Measurements from ENCODE around the gene BCL11A.

Gene BCL11A

DNA sequence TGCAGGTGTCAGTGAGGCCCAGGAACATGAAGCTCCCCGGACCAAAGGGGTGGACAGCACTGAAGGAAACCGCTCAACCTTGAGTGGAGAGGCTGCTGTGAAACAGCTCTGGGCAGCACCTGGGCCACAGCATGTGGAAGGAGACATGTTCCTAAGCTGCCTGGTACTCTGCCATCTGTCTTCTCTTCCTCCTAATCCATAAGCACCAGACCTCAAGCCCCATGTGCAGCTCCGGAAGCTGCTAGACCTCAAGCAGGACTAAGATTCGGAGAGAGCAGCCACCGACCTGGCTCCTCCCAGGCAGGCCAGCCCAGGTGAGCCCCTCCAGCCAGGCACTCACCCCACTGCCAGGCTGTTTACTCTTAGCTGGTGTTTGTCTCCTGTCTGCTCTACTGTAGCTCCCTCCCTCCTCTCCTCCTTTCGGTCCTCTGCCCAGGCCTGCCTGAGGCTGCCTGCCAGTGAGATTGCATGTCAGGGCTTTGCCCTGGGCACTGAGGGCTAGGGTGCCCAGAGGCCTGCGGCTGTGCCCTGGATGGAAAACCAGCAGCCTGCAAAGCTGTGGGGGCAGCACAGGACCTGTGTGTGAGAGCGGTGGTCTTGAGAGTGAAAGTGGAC, 53.7 kb downstream of the BCL11A start:
- Histone ChIP-seq H3K9me3 (ENCODE audit: control insufficient read depth, low read length) (no peaks in the 10 kb centered on the region), H3K4me1 (ENCODE audit: control insufficient read depth, insufficient read depth, low read length, poor library complexity, severe bottlenecking) (no peaks in the 10 kb centered on the region), H3K27ac (ENCODE audit: insufficient read depth, low read length, poor library complexity, severe bottlenecking) (no peak overlapping the region), H3K4me3 (ENCODE audit: insufficient read depth, low read depth, low read length, poor library complexity, severe bottlenecking) (no peak overlapping the region), H3K27me3 (replicated peaks; ENCODE audit: control insufficient read depth, insufficient read depth, low read length, poor library complexity, severe bottlenecking) (peaks cover 4% of the 10 kb centered on the region), H3K36me3 (ENCODE audit: control insufficient read depth, insufficient read depth, low read length) (no peaks in the 10 kb centered on the region)
- DNase-seq = no peak

DNA sequence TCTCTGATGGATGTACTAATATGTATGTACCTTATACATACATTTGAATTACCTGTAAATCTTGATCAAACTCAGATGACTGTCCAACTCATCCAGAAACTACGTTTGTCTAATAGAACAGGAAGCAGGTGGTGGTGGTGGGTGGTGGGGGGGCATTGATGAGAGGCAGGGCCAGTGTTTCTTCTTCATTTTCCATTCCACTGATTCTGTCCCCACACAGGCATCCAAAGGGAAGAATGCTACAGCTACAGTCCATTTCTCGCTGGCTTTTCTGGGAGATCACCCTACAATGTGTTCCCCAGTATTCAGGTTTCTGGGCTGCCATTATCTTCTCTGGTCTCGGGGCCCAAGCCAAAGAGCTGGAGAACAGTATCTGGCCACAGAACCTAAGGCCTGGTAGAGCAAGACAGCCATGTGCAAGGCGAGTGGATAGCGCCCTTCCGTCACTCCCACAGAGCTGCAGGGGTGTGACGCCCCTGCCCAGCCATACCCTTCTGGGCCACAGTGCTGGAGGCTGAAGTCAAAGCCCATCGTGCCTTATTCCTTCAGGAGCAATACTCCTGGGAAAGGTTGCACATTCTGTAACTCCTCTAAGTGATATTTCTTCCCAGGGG, 54.5 kb downstream of the BCL11A start:
- no peaks in the 10 kb centered on the region for H3K4me1 ChIP-seq (ENCODE audit: control insufficient read depth, insufficient read depth, low read length, poor library complexity, severe bottlenecking)
- no peaks in the 10 kb centered on the region for H3K9me3 ChIP-seq (ENCODE audit: control insufficient read depth, low read length)
- no peak overlapping the region for H3K27ac ChIP-seq (ENCODE audit: insufficient read depth, low read length, poor library complexity, severe bottlenecking)
- no peaks in the 10 kb centered on the region for H3K36me3 ChIP-seq (ENCODE audit: control insufficient read depth, insufficient read depth, low read length)
- no peak overlapping the region for H3K4me3 ChIP-seq (ENCODE audit: insufficient read depth, low read depth, low read length, poor library complexity, severe bottlenecking)
- DNase-seq = no peak
- H3K27me3 ChIP-seq (replicated peaks; ENCODE audit: control insufficient read depth, insufficient read depth, low read length, poor library complexity, severe bottlenecking) = peaks cover under 1% of the 10 kb centered on the region

DNA sequence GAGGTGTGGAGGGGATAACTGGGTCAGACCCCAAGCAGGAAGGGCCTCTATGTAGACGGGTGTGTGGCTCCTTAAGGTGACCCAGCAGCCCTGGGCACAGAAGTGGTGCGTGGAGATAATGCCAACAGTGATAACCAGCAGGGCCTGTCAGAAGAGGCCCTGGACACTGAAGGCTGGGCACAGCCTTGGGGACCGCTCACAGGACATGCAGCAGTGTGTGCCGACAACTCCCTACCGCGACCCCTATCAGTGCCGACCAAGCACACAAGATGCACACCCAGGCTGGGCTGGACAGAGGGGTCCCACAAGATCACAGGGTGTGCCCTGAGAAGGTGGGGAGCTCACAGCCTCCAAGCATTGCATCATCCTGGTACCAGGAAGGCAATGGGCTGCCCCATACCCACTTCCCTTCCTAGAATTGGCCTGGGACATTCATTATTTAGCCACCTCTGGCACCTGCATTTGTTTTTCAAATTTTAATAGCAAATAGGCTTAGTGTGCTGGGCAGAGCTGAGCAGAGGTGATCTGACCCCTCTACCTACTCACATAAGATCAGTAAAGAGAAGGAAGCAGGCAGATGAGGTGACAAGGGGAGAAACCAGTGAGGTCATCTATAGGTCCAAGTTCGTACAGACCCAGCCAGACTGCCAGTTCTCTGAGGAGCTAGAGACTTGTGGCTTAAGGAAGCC, 55.2 kb downstream of the BCL11A start:
- Histone ChIP-seq H3K9me3 (ENCODE audit: control insufficient read depth, low read length) (no peaks in the 10 kb centered on the region), H3K36me3 (ENCODE audit: control insufficient read depth, insufficient read depth, low read length) (no peaks in the 10 kb centered on the region), H3K4me3 (ENCODE audit: insufficient read depth, low read depth, low read length, poor library complexity, severe bottlenecking) (no peak overlapping the region), H3K27me3 (replicated peaks; ENCODE audit: control insufficient read depth, insufficient read depth, low read length, poor library complexity, severe bottlenecking) (no peaks in the 10 kb centered on the region), H3K4me1 (ENCODE audit: control insufficient read depth, insufficient read depth, low read length, poor library complexity, severe bottlenecking) (no peaks in the 10 kb centered on the region), H3K27ac (ENCODE audit: insufficient read depth, low read length, poor library complexity, severe bottlenecking) (no peak overlapping the region)
- DNase-seq = no peak

DNA sequence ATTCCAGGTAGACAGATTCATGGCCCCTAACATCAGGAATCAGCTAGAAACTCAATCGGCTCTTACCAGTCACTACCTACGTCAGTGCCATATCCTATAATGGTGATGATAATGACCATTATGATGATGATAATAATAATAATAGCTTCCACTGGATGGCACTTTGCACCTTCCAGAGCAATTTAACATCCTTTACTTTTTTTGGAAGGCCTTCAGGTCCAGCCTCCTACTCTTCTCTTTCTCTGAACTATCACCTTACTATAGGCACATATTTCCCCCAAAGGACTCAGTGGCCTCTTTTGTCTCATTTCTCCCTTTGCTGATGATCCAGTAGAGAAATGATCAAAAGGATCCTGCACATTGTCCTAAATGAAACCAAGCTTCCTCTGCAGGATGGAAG, 56.0 kb downstream of the BCL11A start:
- H3K9me3 ChIP-seq (ENCODE audit: control insufficient read depth, low read length) = no peaks in the 10 kb centered on the region
- H3K36me3 ChIP-seq (ENCODE audit: control insufficient read depth, insufficient read depth, low read length) = no peaks in the 10 kb centered on the region
- H3K4me3 ChIP-seq (ENCODE audit: insufficient read depth, low read depth, low read length, poor library complexity, severe bottlenecking) = no peak overlapping the region
- no peaks in the 10 kb centered on the region for H3K4me1 ChIP-seq (ENCODE audit: control insufficient read depth, insufficient read depth, low read length, poor library complexity, severe bottlenecking)
- H3K27me3 ChIP-seq (replicated peaks; ENCODE audit: control insufficient read depth, insufficient read depth, low read length, poor library complexity, severe bottlenecking) = no peaks in the 10 kb centered on the region
- no peak for DNase-seq
- no peak overlapping the region for H3K27ac ChIP-seq (ENCODE audit: insufficient read depth, low read length, poor library complexity, severe bottlenecking)

DNA sequence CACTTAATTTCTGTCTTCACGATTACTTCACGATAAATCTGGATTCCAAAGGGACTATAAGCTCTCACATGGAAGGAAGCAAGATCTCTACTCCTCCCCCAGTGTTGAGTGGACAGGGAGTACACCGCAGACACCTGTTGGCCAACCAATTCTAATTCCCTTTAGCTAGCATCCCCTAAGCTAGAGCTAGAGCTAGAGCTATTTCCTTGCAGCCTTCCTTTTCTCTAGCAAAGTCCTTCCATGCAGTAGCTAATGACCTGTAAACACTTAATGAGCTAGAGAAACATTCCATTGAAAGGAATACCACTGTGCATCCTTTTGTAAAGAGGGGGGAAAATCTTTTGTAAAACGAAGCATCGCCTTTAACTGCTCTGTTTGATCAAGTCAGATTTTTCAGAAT, 56.5 kb downstream of the BCL11A start:
- Histone ChIP-seq H3K4me1 (ENCODE audit: control insufficient read depth, insufficient read depth, low read length, poor library complexity, severe bottlenecking) (no peaks in the 10 kb centered on the region), H3K27ac (ENCODE audit: insufficient read depth, low read length, poor library complexity, severe bottlenecking) (no peak overlapping the region), H3K36me3 (ENCODE audit: control insufficient read depth, insufficient read depth, low read length) (no peaks in the 10 kb centered on the region), H3K9me3 (ENCODE audit: control insufficient read depth, low read length) (no peaks in the 10 kb centered on the region), H3K27me3 (replicated peaks; ENCODE audit: control insufficient read depth, insufficient read depth, low read length, poor library complexity, severe bottlenecking) (no peaks in the 10 kb centered on the region), H3K4me3 (ENCODE audit: insufficient read depth, low read depth, low read length, poor library complexity, severe bottlenecking) (no peak overlapping the region)
- DNase-seq = no peak

DNA sequence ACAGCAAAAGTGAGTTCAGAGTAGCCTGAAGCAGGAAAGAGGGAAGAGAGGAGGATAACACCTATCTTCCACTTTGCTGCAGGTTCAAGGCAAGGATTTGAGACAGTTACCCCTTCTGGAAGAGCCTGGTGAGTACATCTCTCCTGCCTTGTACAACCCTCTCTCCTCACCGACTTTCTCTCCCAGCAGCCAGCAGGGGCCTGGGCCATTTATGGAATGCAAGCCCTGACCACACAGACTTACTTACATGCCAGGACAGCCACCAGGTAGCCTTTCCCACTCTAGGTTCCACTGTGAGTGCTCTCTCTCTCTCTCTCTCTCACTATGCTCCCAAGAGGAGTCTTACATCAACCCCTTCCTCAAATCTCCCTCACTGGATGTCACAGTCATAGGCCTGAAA, 57.0 kb downstream of the BCL11A start:
- Histone ChIP-seq H3K4me1 (ENCODE audit: control insufficient read depth, insufficient read depth, low read length, poor library complexity, severe bottlenecking) (no peaks in the 10 kb centered on the region), H3K9me3 (ENCODE audit: control insufficient read depth, low read length) (no peaks in the 10 kb centered on the region), H3K27ac (ENCODE audit: insufficient read depth, low read length, poor library complexity, severe bottlenecking) (no peak overlapping the region), H3K4me3 (ENCODE audit: insufficient read depth, low read depth, low read length, poor library complexity, severe bottlenecking) (no peak overlapping the region), H3K36me3 (ENCODE audit: control insufficient read depth, insufficient read depth, low read length) (no peaks in the 10 kb centered on the region), H3K27me3 (replicated peaks; ENCODE audit: control insufficient read depth, insufficient read depth, low read length, poor library complexity, severe bottlenecking) (no peaks in the 10 kb centered on the region)
- no peak for DNase-seq

DNA sequence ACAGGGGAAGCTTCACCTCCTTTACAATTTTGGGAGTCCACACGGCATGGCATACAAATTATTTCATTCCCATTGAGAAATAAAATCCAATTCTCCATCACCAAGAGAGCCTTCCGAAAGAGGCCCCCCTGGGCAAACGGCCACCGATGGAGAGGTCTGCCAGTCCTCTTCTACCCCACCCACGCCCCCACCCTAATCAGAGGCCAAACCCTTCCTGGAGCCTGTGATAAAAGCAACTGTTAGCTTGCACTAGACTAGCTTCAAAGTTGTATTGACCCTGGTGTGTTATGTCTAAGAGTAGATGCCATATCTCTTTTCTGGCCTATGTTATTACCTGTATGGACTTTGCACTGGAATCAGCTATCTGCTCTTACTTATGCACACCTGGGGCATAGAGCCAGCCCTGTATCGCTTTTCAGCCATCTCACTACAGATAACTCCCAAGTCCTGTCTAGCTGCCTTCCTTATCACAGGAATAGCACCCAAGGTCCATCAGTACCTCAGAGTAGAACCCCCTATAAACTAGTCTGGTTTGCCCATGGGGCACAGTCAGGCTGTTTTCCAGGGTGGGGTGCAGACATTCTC, 58.3 kb downstream of the BCL11A start:
- H3K36me3 ChIP-seq (ENCODE audit: control insufficient read depth, insufficient read depth, low read length) = no peaks in the 10 kb centered on the region
- DNase-seq = no peak
- no peak overlapping the region for H3K4me3 ChIP-seq (ENCODE audit: insufficient read depth, low read depth, low read length, poor library complexity, severe bottlenecking)
- no peaks in the 10 kb centered on the region for H3K4me1 ChIP-seq (ENCODE audit: control insufficient read depth, insufficient read depth, low read length, poor library complexity, severe bottlenecking)
- no peaks in the 10 kb centered on the region for H3K27me3 ChIP-seq (replicated peaks; ENCODE audit: control insufficient read depth, insufficient read depth, low read length, poor library complexity, severe bottlenecking)
- H3K27ac ChIP-seq (ENCODE audit: insufficient read depth, low read length, poor library complexity, severe bottlenecking) = no peak overlapping the region
- no peaks in the 10 kb centered on the region for H3K9me3 ChIP-seq (ENCODE audit: control insufficient read depth, low read length)

DNA sequence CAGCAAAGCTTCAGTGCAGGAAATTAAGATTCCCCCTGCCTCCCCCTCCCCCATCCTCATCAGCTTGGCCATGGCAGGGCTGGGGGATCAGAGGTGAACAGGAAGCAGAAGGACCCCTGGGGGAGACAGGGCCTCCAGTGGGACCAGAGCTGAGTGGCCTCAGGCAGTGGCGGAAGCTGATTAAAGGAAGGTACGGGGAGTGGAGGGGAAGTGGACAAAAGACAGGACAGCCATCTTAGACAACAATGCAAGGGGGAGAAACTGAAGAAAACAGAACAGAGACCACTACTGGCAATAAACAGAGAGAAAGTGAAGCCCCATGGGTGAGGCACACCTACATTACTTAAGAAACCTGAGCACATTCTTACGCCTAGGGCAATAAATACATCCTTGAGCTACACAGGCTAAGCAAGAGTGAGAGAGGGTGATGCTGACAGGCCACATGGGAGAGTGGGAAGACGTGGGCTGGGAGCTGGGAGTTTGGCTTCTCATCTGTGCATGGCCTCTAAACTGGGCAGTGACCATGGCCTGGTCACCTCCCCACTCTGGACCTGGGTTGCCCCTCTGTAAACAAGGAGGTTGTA, 59.6 kb downstream of the BCL11A start:
- H3K4me1 ChIP-seq (ENCODE audit: control insufficient read depth, insufficient read depth, low read length, poor library complexity, severe bottlenecking) = no peaks in the 10 kb centered on the region

DNA sequence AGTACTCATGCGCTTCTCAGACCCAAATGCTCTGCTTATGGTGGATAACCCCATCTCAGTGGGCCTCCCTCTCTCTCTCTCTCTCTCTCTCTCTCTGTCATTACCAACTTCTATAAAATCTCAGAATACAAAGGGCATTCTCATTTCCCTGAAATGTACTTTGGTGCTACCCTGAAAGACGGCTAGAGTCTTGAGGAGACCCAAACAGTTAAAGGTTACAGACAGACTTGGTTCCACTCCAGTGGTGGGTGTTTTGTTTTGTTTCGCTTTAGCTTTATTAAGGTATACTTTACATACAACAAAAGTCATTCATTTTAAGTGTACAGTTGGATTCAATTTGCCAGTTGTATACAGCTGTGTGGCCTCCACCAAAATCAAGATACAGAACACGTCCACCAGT, 60.9 kb downstream of the BCL11A start:
- no peak overlapping the region for H3K4me3 ChIP-seq (ENCODE audit: insufficient read depth, low read depth, low read length, poor library complexity, severe bottlenecking)
- H3K27me3 ChIP-seq (replicated peaks; ENCODE audit: control insufficient read depth, insufficient read depth, low read length, poor library complexity, severe bottlenecking) = no peaks in the 10 kb centered on the region
- H3K4me1 ChIP-seq (ENCODE audit: control insufficient read depth, insufficient read depth, low read length, poor library complexity, severe bottlenecking) = no peaks in the 10 kb centered on the region
- no peaks in the 10 kb centered on the region for H3K36me3 ChIP-seq (ENCODE audit: control insufficient read depth, insufficient read depth, low read length)
- no peak for DNase-seq
- H3K27ac ChIP-seq (ENCODE audit: insufficient read depth, low read length, poor library complexity, severe bottlenecking) = no peak overlapping the region
- no peaks in the 10 kb centered on the region for H3K9me3 ChIP-seq (ENCODE audit: control insufficient read depth, low read length)

More for the DNA sequence above, 59.6 kb downstream of the BCL11A start:
- Histone ChIP-seq H3K27me3 (replicated peaks; ENCODE audit: control insufficient read depth, insufficient read depth, low read length, poor library complexity, severe bottlenecking) (no peaks in the 10 kb centered on the region), H3K9me3 (ENCODE audit: control insufficient read depth, low read length) (no peaks in the 10 kb centered on the region), H3K27ac (ENCODE audit: insufficient read depth, low read length, poor library complexity, severe bottlenecking) (no peak overlapping the region), H3K36me3 (ENCODE audit: control insufficient read depth, insufficient read depth, low read length) (no peaks in the 10 kb centered on the region), H3K4me3 (ENCODE audit: insufficient read depth, low read depth, low read length, poor library complexity, severe bottlenecking) (no peak overlapping the region)
- DNase-seq = no peak

DNA sequence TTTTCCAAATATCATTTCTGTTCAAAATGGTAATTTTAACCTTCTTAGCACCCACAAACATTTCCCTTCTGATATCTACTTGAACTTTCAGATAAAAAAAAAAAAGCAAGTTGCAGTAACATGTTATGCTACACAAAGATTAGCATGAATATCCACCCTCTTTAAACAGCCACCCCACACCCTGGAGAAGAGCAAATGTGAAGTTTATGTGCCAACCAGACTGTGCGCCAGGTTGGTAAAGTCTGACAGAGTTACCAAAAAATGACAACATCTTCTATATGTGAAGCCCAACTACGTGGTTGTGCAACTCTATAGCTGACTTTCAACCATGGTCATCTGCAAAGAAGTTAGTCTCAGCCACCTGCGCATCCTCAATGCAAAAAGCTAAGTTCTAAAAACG, 62.6 kb downstream of the BCL11A start:
- no peak overlapping the region for H3K4me3 ChIP-seq (ENCODE audit: insufficient read depth, low read depth, low read length, poor library complexity, severe bottlenecking)
- H3K4me1 ChIP-seq (ENCODE audit: control insufficient read depth, insufficient read depth, low read length, poor library complexity, severe bottlenecking) = no peaks in the 10 kb centered on the region
- H3K36me3 ChIP-seq (ENCODE audit: control insufficient read depth, insufficient read depth, low read length) = no peaks in the 10 kb centered on the region
- no peak for DNase-seq
- H3K27me3 ChIP-seq (replicated peaks; ENCODE audit: control insufficient read depth, insufficient read depth, low read length, poor library complexity, severe bottlenecking) = no peaks in the 10 kb centered on the region
- no peak overlapping the region for H3K27ac ChIP-seq (ENCODE audit: insufficient read depth, low read length, poor library complexity, severe bottlenecking)
- H3K9me3 ChIP-seq (ENCODE audit: control insufficient read depth, low read length) = no peaks in the 10 kb centered on the region
